GM12891 (cell line): ENCODE data around the gene PCK1.

ENCODE experiments used
- DNase-seq: peaks from one replicate; pipeline ENCODE4 v3.0.0; 2011; ENCODE audit warnings: low spot score; ENCODE audit not compliant: insufficient read length
- FAIRE-seq: peaks from 2 replicates; lab custom pipeline; 2011; peaks lifted over from hg19 to GRCh38; lab: Jason Lieb, UNC
- PAX5 ChIP-seq: IDR thresholded peaks from 2 replicates; pipeline ENCODE4 v1.6.1; 2011; ENCODE audit warnings: low read length, moderate library complexity, mild to moderate bottlenecking; ENCODE audit not compliant: insufficient read depth, severe bottlenecking
- POLR2A ChIP-seq: IDR thresholded peaks from 2 replicates; pipeline ENCODE4 v1.6.1; 2011; ENCODE audit warnings: low read depth, low read length, control low read depth
- POLR2AphosphoS5 ChIP-seq: IDR thresholded peaks from 2 replicates; pipeline ENCODE4 v1.6.1; 2011; ENCODE audit warnings: low read depth, low read length, control low read depth
- POU2F2 ChIP-seq: IDR thresholded peaks from 2 replicates; pipeline ENCODE4 v1.6.1; 2011; ENCODE audit warnings: low read depth, mild to moderate bottlenecking, control low read depth, low read length, moderate library complexity
- SPI1 ChIP-seq: IDR thresholded peaks from 2 replicates; pipeline ENCODE4 v1.6.1; 2011; ENCODE audit warnings: low read depth, low read length, control low read depth
- TAF1 ChIP-seq: IDR thresholded peaks from 2 replicates; pipeline ENCODE4 v1.6.1; 2011; ENCODE audit warnings: low read depth, low read length, control low read depth

The PCK1 gene

DNA sequence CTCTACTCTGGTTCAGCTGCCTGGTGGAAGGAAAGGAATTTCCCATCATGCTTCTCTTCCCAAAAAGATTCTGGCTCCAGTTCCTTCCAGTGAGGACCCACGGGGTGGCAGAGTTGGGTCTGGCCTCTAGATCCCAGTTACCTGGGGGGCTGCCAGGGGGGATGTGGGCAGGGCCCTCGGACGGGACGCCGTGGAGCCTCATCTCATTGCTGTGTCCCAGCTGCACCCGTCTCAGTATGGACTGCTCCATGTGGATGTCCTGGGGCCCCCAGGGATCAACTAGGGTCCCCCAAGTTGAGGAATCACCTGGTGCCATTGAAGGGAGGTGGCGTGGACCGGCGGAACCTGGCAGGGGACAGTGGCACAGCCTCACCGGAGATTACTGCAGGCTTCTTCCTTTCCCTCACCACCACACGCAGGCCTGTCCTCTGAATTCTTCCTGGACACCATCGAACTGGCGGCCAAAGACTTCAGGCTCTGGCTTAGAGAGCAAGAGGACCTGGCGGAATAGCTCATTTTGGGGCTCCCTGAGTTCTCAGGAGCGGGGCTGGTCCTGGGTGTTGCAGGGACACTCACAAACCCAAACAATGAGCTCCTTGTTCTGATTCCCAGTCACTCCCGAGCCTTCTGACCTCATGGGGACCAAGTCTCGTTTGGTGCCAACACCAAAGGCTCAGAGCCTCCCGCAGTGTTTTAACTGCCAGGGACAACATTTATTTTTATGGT is 50.8 kb downstream of the PCK1 start:
- TF ChIP-seq SPI1 (no peak), POLR2AphosphoS5 (no peak), PAX5 (no peak)
- no peak for FAIRE-seq

DNA sequence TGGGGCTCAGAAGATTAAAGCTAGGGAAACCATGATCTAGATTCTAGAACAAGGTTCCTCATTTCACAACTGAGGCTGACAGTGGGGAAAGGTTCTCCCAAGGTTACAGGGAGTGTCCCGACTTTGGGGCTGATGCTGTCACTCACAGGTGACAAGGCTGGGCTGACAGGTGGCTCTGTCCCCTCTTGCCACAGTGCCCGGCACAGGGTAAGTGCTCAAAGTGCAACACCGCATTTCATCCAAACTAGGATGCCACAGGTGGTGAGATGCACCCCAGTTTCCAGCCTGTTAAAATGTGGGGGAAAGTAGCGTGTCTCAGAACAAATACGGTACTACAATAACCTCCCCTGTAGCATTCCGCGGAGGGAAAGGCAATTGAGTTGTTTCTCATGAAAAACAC is 51.5 kb downstream of the PCK1 start:
- FAIRE-seq (no peak), DNase-seq (no peak)
- TF ChIP-seq POLR2AphosphoS5 (no peak), TAF1 (no peak), POLR2A (no peak), SPI1 (no peak), PAX5 (no peak), POU2F2 (no peak)

More for the DNA sequence above, 50.8 kb downstream of the PCK1 start:
- DNase-seq: no peak

DNA sequence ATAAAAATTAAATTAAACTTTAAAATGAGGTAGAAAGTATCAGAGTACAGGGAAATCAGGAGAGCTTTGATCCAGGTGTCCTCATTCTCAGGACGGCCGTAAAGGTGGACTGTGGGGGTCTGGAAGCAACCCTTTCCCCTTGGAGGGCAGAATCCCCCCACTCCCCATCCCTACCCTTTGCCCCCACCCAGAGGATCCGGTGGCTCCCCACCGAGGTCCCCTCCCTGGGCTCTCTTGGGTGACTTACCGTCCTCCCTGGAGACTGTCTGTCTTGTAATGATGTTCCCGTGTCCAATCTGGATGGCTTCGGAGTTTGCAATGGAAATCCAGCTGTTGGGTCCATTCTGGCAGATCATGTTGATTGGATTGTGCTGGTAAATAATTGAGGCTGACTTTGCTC is 52.0 kb downstream of the PCK1 start:
- no peak for DNase-seq
- TF ChIP-seq POLR2AphosphoS5 (no peak), POU2F2 (no peak)

DNA sequence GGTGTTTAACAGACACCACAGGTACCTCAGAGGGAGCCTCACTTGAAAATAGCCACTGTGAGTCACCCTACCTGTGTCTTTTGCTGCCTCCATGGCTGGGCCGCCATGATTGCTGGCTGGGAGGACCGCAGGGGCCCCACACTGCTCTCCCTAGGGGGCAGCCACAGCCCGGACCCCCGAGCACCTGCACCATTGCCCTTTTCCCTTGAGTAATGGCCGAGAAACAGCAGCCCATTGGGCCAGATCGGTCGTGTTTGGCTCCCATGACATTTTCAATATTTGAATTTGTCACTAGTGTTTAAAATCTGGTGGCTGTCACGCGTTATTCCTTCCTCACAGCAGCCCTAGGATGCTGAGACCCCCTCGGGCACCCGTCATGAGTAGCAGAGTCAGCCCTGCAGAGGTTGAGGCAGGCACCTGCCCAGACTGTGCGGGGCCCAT is 52.6 kb downstream of the PCK1 start:
- no peak for FAIRE-seq
- DNase-seq: no peak
- no peak for TF ChIP-seq TAF1
- TF ChIP-seq POU2F2: no peak
- no peak for TF ChIP-seq PAX5
- no peak for TF ChIP-seq SPI1
- no peak for TF ChIP-seq POLR2A
- TF ChIP-seq POLR2AphosphoS5: no peak

More for the DNA sequence above, 52.0 kb downstream of the PCK1 start:
- no peak for FAIRE-seq

DNA sequence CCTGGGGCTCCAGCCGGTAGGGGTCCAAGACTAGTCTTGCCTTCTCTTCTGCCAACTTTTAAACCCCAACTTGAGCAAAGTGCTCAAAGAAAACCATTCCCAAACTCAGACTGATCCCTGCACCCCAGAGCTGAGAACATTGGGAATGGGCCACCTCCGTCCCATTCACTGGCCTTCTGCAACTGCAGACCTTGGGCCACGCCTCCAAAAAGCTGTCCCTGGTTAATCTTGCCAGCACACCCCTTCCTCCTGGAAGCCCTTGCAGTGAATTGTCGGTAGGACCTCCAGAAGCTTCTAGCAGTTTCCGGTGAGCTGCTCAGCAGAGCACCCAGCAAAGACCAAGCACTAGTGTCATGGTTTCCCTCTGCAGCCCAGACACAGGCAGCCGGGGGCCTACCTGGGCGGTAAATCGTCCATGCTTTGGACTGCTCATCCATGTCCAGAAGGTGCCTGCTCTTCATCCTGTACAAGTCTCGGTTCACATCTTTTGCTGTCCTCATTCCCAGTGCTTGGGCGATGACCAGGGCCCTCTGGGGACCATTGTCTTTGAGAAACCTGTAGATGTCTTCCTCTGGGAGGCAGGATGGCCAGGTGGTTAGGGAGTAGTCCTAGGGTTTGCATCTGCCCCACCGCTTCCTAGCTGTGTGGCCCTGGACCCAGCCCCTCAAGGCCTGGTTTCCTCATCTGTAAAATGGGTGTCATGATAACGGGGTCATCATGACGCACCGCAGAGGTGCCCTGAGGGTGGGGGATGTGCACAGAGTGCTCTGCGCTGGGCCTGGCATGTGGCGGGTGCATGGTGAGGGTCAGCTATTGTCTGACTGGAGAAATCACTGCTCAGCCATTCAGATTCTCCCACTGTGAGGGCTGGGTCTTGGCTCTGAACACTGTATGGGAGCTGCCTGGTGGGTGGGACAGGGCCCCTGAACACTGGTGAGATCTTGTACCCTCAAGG is 53.9 kb downstream of the PCK1 start:
- FAIRE-seq (no peak), DNase-seq (no peak)
- TF ChIP-seq POU2F2 (no peak), TAF1 (no peak), POLR2AphosphoS5 (no peak), PAX5 (no peak), POLR2A (no peak), SPI1 (no peak)

DNA sequence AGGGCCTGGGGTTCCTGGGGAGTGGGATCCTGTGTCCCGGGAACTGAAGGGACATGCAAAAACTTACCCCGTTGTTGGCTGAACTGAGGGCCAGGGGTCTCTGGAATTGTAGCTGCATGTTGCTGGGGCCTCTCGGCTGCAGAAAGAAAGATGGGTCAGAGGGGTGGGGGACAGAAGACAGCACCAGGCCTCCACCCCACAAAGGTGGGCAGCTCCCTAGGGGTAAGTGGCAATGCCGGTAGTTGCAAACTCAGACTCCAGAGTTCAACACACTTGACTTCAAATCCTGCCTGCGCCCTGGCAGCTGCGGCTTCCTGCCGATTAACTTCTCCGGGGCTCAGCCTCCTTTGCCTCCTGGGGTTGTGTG is 54.5 kb downstream of the PCK1 start:
- no peak for DNase-seq
- no peak for TF ChIP-seq SPI1
- no peak for FAIRE-seq

DNA sequence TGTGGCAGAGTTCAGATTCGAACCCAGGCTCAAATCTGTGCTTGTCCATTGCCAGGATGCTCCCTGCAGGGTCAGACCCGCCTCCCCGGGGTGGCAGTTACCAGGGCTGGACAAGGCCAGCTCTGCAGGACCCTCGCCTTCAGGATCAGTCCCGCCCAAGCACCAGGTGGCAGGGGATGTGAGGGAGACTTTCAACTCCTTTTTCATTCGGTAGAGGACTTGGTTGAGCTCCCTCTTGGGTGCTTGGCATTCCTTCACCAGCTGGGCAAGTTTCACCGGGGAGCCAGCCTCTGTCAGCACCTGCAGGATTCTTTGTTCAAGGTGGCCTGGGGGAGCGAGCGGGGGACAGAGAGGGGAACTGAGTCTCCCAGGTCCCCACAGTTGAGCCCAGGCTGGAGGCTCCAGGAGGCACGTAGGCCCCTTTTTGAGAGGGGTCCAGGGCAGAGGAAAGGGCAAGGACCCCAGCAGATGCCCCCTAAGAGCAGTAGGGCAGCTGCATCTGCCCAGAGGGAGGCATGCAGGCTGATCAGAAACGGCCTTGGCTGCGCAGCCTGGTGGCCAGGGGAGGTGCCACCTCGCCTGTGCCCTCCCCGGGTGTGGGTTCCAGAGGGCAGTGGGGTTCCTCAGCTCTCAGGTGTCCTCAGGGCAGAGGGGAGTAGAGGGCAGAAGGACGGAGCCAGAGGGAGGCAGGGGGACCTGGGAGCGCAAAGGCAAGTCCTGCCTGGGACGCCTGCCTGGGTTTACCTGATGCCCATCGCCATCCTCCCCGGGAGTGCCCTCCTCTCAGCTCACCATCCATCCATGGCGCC is 55.4 kb downstream of the PCK1 start:
- FAIRE-seq: no peak
- TF ChIP-seq PAX5 (no peak), POLR2AphosphoS5 (no peak), POLR2A (no peak), POU2F2 (no peak), SPI1 (no peak), TAF1 (no peak)
- no peak for DNase-seq

DNA sequence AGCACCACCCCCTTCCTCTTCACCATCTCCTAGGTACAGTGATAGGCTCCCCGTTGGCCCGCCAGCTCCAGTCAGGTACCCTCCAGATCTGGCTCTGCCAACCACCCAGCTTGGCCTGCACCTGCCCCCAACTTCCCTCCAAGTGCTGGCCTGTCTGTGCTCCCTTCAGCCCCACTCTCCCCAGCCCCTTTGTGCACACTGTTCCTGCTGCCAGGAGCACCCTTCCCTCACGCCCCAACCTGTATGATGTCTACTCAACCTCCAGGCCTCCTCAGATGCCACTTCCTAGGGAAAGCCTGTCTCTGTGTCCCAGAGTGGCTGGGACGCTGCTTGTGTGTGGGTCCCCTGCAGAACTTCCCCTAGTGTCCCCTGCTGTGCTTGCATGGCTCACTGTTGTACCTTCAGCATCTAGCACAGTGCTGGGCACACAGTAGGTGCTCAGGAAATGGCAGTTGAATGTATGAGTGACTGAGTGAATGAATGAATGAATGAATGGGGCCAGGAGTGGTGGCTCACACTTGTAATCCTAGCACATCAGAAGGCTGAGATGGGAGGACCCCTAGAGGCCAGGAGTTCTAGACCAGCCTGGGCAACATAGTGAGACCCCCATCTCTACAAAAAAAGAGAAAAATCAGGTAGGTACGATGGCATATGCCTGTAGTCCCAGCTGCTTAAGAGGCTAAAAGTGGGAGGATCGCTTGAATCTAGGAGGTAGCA is 56.3 kb downstream of the PCK1 start:
- no peak for DNase-seq
- TF ChIP-seq POLR2AphosphoS5: no peak
- no peak for TF ChIP-seq SPI1
- TF ChIP-seq POLR2A: no peak
- TF ChIP-seq POU2F2: no peak
- no peak for TF ChIP-seq TAF1
- peak; percentile 69 for FAIRE-seq
